Activated naive CD4-positive, alpha-beta T cell (primary cell): Measurements from ENCODE around the gene DNAH3.

Source experiments
- DNase-seq, 4 experiments: peaks; one replicate each; lab custom pipeline; 2025; lab: John Stamatoyannopoulos, UW

DNAH3 gene

DNA sequence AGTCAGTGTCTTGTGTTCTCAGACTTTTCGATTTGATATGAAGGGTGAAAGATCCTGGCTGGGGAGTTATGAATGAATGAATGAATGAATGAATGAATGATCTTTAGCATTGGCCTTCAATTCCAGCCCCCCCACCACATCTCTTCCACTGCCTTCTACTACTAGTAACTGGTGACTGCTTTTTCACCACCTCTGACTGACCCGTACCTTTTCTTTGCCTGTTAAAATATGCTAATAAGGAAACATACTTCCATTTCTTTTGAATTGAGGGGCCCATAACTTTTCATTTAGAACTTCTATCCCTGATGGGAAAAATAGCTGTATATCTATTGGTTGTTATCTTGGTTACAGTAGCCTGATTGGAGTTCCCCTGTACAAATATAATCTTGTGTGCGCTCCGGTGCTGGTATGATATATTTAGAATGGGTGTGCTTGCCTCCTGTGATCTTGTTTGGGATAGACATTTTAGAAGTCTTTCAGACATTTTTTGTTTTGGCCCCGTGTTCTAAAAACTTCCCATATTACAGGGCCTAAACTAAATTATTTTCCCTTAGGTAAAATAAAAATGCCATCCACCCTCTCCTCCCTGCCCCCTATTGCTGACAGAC lies 246.6 kb downstream of the DNAH3 start:
- no peak for DNase-seq

DNA sequence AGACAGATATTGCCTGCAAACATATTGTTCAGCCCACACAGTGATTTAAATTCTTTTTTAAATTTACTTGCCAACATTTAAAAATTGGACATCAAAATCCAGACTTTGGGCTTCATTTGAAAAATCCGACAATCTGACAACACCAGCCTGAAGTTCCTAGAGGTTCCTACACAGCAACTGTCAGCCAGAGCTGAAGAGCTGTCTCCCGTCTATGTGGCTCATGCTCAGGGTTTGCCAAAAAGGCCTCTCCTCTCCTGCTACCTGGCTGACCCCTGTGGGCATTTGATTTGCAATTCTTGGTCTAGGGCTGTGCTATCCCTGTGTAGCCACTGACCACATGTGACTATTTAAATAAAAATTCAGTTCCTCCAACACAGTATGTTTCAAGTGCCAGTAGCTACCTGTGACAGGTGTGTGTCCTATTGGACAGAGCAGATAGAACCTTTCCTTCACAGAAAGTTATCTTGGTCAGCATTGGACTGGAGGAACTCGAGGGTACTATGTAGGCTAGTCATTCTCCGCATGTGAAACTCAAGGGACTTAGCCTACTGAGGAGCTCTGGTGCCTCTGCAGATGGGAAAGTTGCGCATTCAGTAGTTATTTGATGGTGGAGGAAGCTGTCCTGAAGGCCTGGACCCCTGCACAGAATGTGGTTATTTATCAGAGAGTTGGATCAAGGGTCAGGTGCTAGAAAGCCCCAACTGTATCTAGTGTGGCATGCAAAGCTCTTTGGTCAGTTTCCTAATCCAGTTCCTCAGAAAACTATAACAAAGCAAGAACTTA lies 247.3 kb downstream of the DNAH3 start:
- no peak for DNase-seq

GRCh38 chr16:20902426-20902825 lies 248.2 kb downstream of the DNAH3 start:
- DNase-seq = no peak

GRCh38 chr16:20901436-20902112 lies 249.1 kb downstream of the DNAH3 start:
- DNase-seq = no peak

- no peak for DNase-seq
Observed at GRCh38 chr16:20901068-20901435, 249.6 kb downstream of the DNAH3 start.

GRCh38 chr16:20900299-20901067 lies 250.2 kb downstream of the DNAH3 start, which contains the start of the genes DCUN1D3 and LYRM1:
DCUN1D3 (minus strand) TSS chr16:20900358; CDS start chr16:20862538, 37,820 bp downstream.
LYRM1 (plus strand) TSS chr16:20900771; CDS start chr16:20915556, 14,785 bp downstream.
- DNase-seq = peak; percentile 43 to 68 (median 62)

GRCh38 chr16:20899477-20900298 lies 251.0 kb downstream of the DNAH3 start:
- DNase-seq = no peak

DNA sequence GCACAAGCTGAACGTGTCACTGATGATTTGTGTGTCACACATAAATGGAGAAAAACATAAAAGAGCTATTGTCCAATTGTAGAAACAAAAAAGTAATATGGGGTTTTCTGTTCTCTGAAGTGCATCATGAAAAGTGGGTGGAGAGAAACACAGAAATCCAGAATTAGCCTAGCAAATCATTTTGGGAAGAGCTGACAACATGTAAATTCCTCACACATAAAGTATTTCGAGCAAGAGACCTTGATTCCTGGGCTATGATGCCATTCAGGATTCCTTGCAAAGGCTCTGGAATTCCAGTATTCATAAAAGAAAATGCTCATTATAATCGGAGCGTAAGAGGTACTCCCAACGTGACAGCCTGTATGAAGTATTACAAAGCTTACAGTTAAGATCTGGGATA lies 251.6 kb downstream of the DNAH3 start:
- no peak for DNase-seq

DNA sequence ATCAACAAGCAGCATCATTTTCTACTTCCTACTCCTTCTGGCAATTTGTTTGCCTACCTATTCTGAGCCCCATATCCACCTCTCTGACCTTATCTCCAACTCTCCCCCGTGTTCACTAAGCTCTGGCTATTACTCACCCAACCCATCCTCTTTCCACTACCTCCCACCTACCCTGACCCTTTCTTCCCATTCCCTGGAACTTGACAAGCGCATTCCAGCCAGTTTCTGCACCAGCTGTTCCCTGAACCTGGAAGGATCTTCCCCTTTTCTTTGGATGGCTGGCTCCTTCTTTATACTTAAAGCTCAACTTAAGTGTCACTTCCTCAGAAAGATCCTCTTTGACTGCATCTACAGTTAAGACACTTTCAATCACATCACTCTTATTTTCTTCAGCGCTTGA lies 252.7 kb downstream of the DNAH3 start:
- DNase-seq = no peak

- DNase-seq = no peak
Observed at GRCh38 chr16:20897253-20897897, 253.3 kb downstream of the DNAH3 start.

DNA sequence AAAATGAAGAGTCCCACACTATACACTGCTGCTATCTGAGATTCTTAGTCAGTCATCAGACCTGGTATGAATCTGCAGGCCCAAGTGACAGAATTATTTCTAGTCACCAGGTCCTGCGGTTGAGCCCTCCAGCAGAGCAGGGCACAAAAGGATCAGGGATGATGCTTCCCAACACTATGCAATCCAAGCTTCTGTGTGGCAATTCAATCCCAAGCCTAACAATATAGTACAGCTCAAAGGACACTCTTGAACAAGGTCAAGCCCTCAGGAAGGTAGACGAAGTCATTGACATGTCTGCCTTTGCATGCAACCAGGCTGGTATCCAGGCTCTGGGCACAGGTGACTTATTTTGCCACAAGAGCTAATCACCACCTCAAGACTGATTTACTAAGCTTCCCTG lies 256.3 kb downstream of the DNAH3 start:
- DNase-seq = no peak

DNA sequence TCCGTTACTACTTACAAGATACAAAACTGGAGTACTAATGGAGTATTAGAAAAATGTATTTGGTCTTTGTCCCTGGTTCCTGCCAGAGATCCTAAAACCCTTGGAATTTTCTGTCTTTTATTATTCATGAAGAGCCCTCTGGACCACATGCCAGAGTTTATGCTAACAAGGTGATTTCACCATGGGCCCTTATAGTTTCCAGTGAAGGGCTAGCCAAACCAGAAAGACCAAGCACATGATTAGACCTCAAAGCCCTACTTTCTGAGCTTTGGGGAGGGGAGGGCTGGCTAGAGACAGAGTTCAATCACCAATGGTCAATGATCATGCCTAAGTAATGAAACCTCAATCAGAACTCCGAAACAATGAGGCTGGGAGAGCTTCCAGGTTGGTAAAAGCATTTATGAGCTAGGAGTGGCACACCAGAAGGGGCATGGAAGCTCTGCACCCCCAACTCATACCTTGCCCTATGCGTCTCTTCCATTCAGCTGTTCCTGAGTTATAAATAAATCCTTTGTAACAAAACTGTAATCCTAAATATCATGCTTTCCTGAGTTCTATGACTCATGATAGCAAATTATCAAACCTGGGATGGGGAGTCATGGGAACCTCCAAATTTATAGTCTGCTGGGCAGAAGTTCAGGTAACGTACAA lies 260.9 kb downstream of the DNAH3 start:
- DNase-seq = no peak

GRCh38 chr16:20887207-20887606 lies 263.4 kb downstream of the DNAH3 start:
- DNase-seq = no peak

- no peak for DNase-seq
Observed at GRCh38 chr16:20886320-20886719, 264.3 kb downstream of the DNAH3 start.

DNA sequence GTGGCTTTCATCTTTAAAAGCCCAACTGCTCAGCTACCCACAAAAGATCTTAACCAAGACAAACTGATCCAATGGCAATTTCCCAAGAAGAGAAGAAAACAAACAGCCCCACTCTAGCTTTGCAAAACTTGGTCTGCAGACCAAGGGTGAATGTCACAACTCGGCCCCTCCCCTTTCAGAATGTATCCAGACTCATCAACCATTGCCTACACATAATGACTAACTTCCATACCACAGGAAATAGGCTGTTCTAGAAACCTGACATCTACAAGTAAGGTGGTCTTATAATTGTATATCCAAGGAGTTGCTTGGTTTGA lies 266.4 kb downstream of the DNAH3 start:
- DNase-seq = no peak

- no peak for DNase-seq
Observed at GRCh38 chr16:20883554-20884239, 266.9 kb downstream of the DNAH3 start.
